Karpas-422 (cell line): ENCODE data around the gene ZNF74. TPM values are rescaled to one million over a fixed set of nuclear protein-coding genes. Genes with fewer than 3 reads are reported as not detected.

ENCODE experiments used
- DNase-seq: peaks from one replicate; pipeline ENCODE4 v3.0.0-alpha.2; 2015
- H2AFZ ChIP-seq: fragments of 200-600 bp; sonication (generic); 2 replicates; pipeline ENCODE4 v1.6.1; 2014; ENCODE audit warnings: antibody characterized with exemption, low read length, mixed read lengths
- H3K27ac ChIP-seq: fragments of 200-600 bp; sonication (generic); 2 replicates; pipeline ENCODE4 v1.5.1; 2014; ENCODE audit warnings: mild to moderate bottlenecking, low read length, moderate library complexity
- H3K27me3 ChIP-seq: fragments of 200-600 bp; sonication (generic); 2 replicates; pipeline ENCODE4 v1.6.1; 2014; ENCODE audit warnings: low read length, mixed read lengths
- H3K36me3 ChIP-seq: fragments of 200-600 bp; sonication (generic); 2 replicates; pipeline ENCODE4 v1.6.1; 2014; ENCODE audit warnings: low read length, mixed read lengths; ENCODE audit not compliant: insufficient read depth
- H3K4me1 ChIP-seq: fragments of 200-600 bp; sonication (generic); 2 replicates; pipeline ENCODE4 v1.6.1; 2014; ENCODE audit warnings: mild to moderate bottlenecking, low read length, mixed read lengths
- H3K4me2 ChIP-seq: fragments of 200-600 bp; sonication (generic); 2 replicates; pipeline ENCODE4 v1.6.1; 2014; ENCODE audit warnings: low read length, low read depth, mild to moderate bottlenecking; ENCODE audit not compliant: poor library complexity, severe bottlenecking
- H3K4me3 ChIP-seq: fragments of 200-600 bp; sonication (generic); 2 replicates; pipeline ENCODE4 v1.5.1; 2014; ENCODE audit warnings: mild to moderate bottlenecking, antibody characterized with exemption, low read length, mixed read lengths
- H3K79me2 ChIP-seq: fragments of 200-600 bp; sonication (generic); 2 replicates; pipeline ENCODE4 v1.6.1; 2014; ENCODE audit warnings: mild to moderate bottlenecking, low read length, mixed read lengths
- H3K9ac ChIP-seq: fragments of 200-600 bp; sonication (generic); 2 replicates; pipeline ENCODE4 v1.6.0; 2014; ENCODE audit warnings: low read length
- H3K9me2 ChIP-seq: fragments of 200-600 bp; sonication (generic), shearing (Covaris generic); replicated peaks from 2 replicates; pipeline ENCODE4 v1.6.0; 2014; ENCODE audit warnings: mild to moderate bottlenecking, low read length, moderate library complexity; ENCODE audit not compliant: insufficient read depth
- H3K9me3 ChIP-seq: fragments of 300-700, 200-600 bp; sonication (generic); 2 replicates; pipeline ENCODE4 v1.6.1; 2014; ENCODE audit warnings: low read length, mixed read lengths
- H4K20me1 ChIP-seq: fragments of 200-600 bp; sonication (generic); 2 replicates; pipeline ENCODE4 v1.6.1; 2014; ENCODE audit warnings: mild to moderate bottlenecking, antibody characterized with exemption, low read length, low read depth; ENCODE audit not compliant: insufficient read depth
- total RNA-seq: library from RNA; depleted of rRNA; stranded (reverse); fragments of >200 nt; shearing (Covaris generic); gene quantifications from 2 replicates; pipeline ENCODE4 v1.2.3, GENCODE V29; 2014; ENCODE audit warnings: low replicate concordance

The ZNF74 gene
- total RNA-seq, 1 experiment from 2014 or later: not detected

- Histone ChIP-seq H3K27me3 (no peaks in the 10 kb centered on the region), H3K9me3 (no peaks in the 10 kb centered on the region), H2AFZ (no peak overlapping the region), H3K36me3 (no peaks in the 10 kb centered on the region; the same call in 1 of the 2 replicates), H3K79me2 (no peaks in the 10 kb centered on the region), H3K4me2 (no peak overlapping the region), H4K20me1 (no peaks in the 10 kb centered on the region), H3K4me3 (no peak overlapping the region), H3K4me1 (no peaks in the 10 kb centered on the region), H3K9me2 (no peaks in the 10 kb centered on the region), H3K9ac (no peak overlapping the region), H3K27ac (no peak overlapping the region)
- no peak for DNase-seq
These were observed 44.4 kb downstream of the ZNF74 start for GRCh38 chr22:20438427-20438677.

GRCh38 chr22:20438678-20439492, 44.9 kb downstream of the ZNF74 start:
- no peaks in the 10 kb centered on the region for H3K9me2 ChIP-seq
- H3K27me3 ChIP-seq: no peaks in the 10 kb centered on the region
- no peak for DNase-seq
- H3K79me2 ChIP-seq: no peaks in the 10 kb centered on the region
- H3K27ac ChIP-seq: no peak overlapping the region
- H3K4me2 ChIP-seq: no peak overlapping the region
- H3K9me3 ChIP-seq: no peaks in the 10 kb centered on the region
- no peaks in the 10 kb centered on the region for H3K4me1 ChIP-seq
- no peak overlapping the region for H2AFZ ChIP-seq
- no peaks in the 10 kb centered on the region; the same call in 1 of the 2 replicates for H3K36me3 ChIP-seq
- H3K9ac ChIP-seq: no peak overlapping the region
- H4K20me1 ChIP-seq: no peaks in the 10 kb centered on the region
- H3K4me3 ChIP-seq: no peak overlapping the region

- no peak overlapping the region for H3K27ac ChIP-seq
- no peak overlapping the region for H3K9ac ChIP-seq
- no peaks in the 10 kb centered on the region for H4K20me1 ChIP-seq
- no peaks in the 10 kb centered on the region for H3K27me3 ChIP-seq
- no peaks in the 10 kb centered on the region for H3K9me2 ChIP-seq
- no peak overlapping the region for H3K4me3 ChIP-seq
- no peaks in the 10 kb centered on the region for H3K4me1 ChIP-seq
- H3K79me2 ChIP-seq: no peaks in the 10 kb centered on the region
- no peak overlapping the region for H3K4me2 ChIP-seq
- H3K9me3 ChIP-seq: no peaks in the 10 kb centered on the region
- H2AFZ ChIP-seq: no peak overlapping the region
- no peaks in the 10 kb centered on the region; the same call in 1 of the 2 replicates for H3K36me3 ChIP-seq
- DNase-seq: no peak
These were observed 45.6 kb downstream of the ZNF74 start for GRCh38 chr22:20439556-20439927.

GRCh38 chr22:20439928-20440575, 46.1 kb downstream of the ZNF74 start:
- H3K36me3 ChIP-seq: no peaks in the 10 kb centered on the region; the same call in 1 of the 2 replicates
- no peaks in the 10 kb centered on the region for H4K20me1 ChIP-seq
- no peak overlapping the region for H2AFZ ChIP-seq
- H3K9me2 ChIP-seq: no peaks in the 10 kb centered on the region
- H3K9ac ChIP-seq: no peak overlapping the region
- H3K9me3 ChIP-seq: no peaks in the 10 kb centered on the region
- no peak overlapping the region for H3K4me3 ChIP-seq
- no peak overlapping the region for H3K27ac ChIP-seq
- H3K4me2 ChIP-seq: no peak overlapping the region
- no peak for DNase-seq
- H3K79me2 ChIP-seq: no peaks in the 10 kb centered on the region
- no peaks in the 10 kb centered on the region for H3K27me3 ChIP-seq
- no peaks in the 10 kb centered on the region for H3K4me1 ChIP-seq

- Histone ChIP-seq H3K27ac (no peak overlapping the region), H3K4me2 (no peak overlapping the region), H3K4me1 (no peaks in the 10 kb centered on the region), H3K4me3 (no peak overlapping the region), H3K36me3 (no peaks in the 10 kb centered on the region; the same call in 1 of the 2 replicates), H3K9me2 (no peaks in the 10 kb centered on the region), H3K27me3 (no peaks in the 10 kb centered on the region), H4K20me1 (no peaks in the 10 kb centered on the region), H2AFZ (no peak overlapping the region), H3K9me3 (no peaks in the 10 kb centered on the region), H3K79me2 (no peaks in the 10 kb centered on the region), H3K9ac (no peak overlapping the region)
- DNase-seq: no peak
These were observed 47.0 kb downstream of the ZNF74 start for GRCh38 chr22:20440637-20441591.

- Histone ChIP-seq H3K9ac (no peak overlapping the region), H4K20me1 (no peaks in the 10 kb centered on the region), H3K27me3 (no peaks in the 10 kb centered on the region), H3K4me2 (no peak overlapping the region), H3K79me2 (no peaks in the 10 kb centered on the region), H3K9me3 (no peaks in the 10 kb centered on the region), H3K4me1 (no peaks in the 10 kb centered on the region), H3K36me3 (no peaks in the 10 kb centered on the region; the same call in 1 of the 2 replicates), H3K9me2 (no peaks in the 10 kb centered on the region), H3K4me3 (no peak overlapping the region), H3K27ac (no peak overlapping the region), H2AFZ (no peak overlapping the region)
- no peak for DNase-seq
These were observed 47.9 kb downstream of the ZNF74 start for GRCh38 chr22:20441631-20442484.

GRCh38 chr22:20442485-20443284, 48.7 kb downstream of the ZNF74 start:
- H4K20me1 ChIP-seq: no peaks in the 10 kb centered on the region
- H2AFZ ChIP-seq: no peak overlapping the region
- DNase-seq: no peak
- H3K4me1 ChIP-seq: no peaks in the 10 kb centered on the region
- H3K79me2 ChIP-seq: no peaks in the 10 kb centered on the region
- no peak overlapping the region for H3K4me2 ChIP-seq
- no peaks in the 10 kb centered on the region for H3K9me3 ChIP-seq
- H3K27me3 ChIP-seq: no peaks in the 10 kb centered on the region
- no peak overlapping the region for H3K4me3 ChIP-seq
- no peaks in the 10 kb centered on the region; the same call in 1 of the 2 replicates for H3K36me3 ChIP-seq
- no peak overlapping the region for H3K27ac ChIP-seq
- no peak overlapping the region for H3K9ac ChIP-seq
- no peaks in the 10 kb centered on the region for H3K9me2 ChIP-seq
